ENCODE data around the gene FBLN1.
"Not testable (repeated sequence)": the region's sequence is repeated elsewhere in the genome, so short reads cannot be mapped to it uniquely, and the experiment has no call there.

Gene FBLN1

GRCh38 chr22:45502215-45503049 lies at the start of gene FBLN1:
Gene FBLN1, plus strand, starts transcription at chr22:45502883. Its CDS starts 103 bp downstream, at chr22:45502986.
- H3K4me3 Mint-ChIP-seq, result no peak within 1 kb of the TSS
- H3K36me3 Mint-ChIP-seq (ENCODE audit: low read depth), result no peaks in the 10 kb centered on the region
- no peak within 1 kb of the TSS for H3K27ac Mint-ChIP-seq
- peaks cover 57% of the 10 kb centered on the region for H3K27me3 Mint-ChIP-seq
- no peaks in the 10 kb centered on the region for H3K9me3 Mint-ChIP-seq
- peaks cover 8% of the 10 kb centered on the region for H3K4me1 Mint-ChIP-seq (ENCODE audit: low read depth)

GRCh38 chr22:45453764-45454163 lies 48.9 kb upstream of the FBLN1 start:
- no peaks in the 10 kb centered on the region for H3K27me3 Mint-ChIP-seq
- H3K4me1 Mint-ChIP-seq (ENCODE audit: low read depth), result no peaks in the 10 kb centered on the region
- H3K4me3 Mint-ChIP-seq, result no peak overlapping the region
- no peak overlapping the region for H3K27ac Mint-ChIP-seq
- no peaks in the 10 kb centered on the region for H3K9me3 Mint-ChIP-seq
- H3K36me3 Mint-ChIP-seq (ENCODE audit: low read depth), result no peaks in the 10 kb centered on the region

GRCh38 chr22:45454275-45454674 lies 48.4 kb upstream of the FBLN1 start:
- Mint-ChIP-seq H3K27me3 (no peaks in the 10 kb centered on the region), H3K4me1 (ENCODE audit: low read depth) (no peaks in the 10 kb centered on the region), H3K9me3 (no peaks in the 10 kb centered on the region), H3K36me3 (ENCODE audit: low read depth) (no peaks in the 10 kb centered on the region), H3K4me3 (no peak overlapping the region), H3K27ac (no peak overlapping the region)

GRCh38 chr22:45455212-45455611 lies 47.5 kb upstream of the FBLN1 start:
- no peaks in the 10 kb centered on the region for H3K36me3 Mint-ChIP-seq (ENCODE audit: low read depth)
- H3K27me3 Mint-ChIP-seq, result no peaks in the 10 kb centered on the region
- H3K4me3 Mint-ChIP-seq, result no peak overlapping the region
- no peak overlapping the region for H3K27ac Mint-ChIP-seq
- no peaks in the 10 kb centered on the region for H3K9me3 Mint-ChIP-seq
- no peaks in the 10 kb centered on the region for H3K4me1 Mint-ChIP-seq (ENCODE audit: low read depth)

- H3K4me1 Mint-ChIP-seq (ENCODE audit: low read depth), result no peaks in the 10 kb centered on the region
- H3K27ac Mint-ChIP-seq, result no peak overlapping the region
- no peak overlapping the region for H3K4me3 Mint-ChIP-seq
- H3K27me3 Mint-ChIP-seq, result no peaks in the 10 kb centered on the region
- H3K9me3 Mint-ChIP-seq, result no peaks in the 10 kb centered on the region
- no peaks in the 10 kb centered on the region for H3K36me3 Mint-ChIP-seq (ENCODE audit: low read depth)
Measured at GRCh38 chr22:45455621-45456020, 47.1 kb upstream of the FBLN1 start.

- Mint-ChIP-seq H3K27ac (no peak overlapping the region), H3K4me1 (ENCODE audit: low read depth) (no peaks in the 10 kb centered on the region), H3K27me3 (no peaks in the 10 kb centered on the region), H3K4me3 (no peak overlapping the region), H3K9me3 (no peaks in the 10 kb centered on the region), H3K36me3 (ENCODE audit: low read depth) (no peaks in the 10 kb centered on the region)
Measured at GRCh38 chr22:45456811-45457210, 45.9 kb upstream of the FBLN1 start.

- Mint-ChIP-seq H3K4me3 (no peak overlapping the region), H3K9me3 (no peaks in the 10 kb centered on the region), H3K27ac (no peak overlapping the region), H3K36me3 (ENCODE audit: low read depth) (no peaks in the 10 kb centered on the region), H3K4me1 (ENCODE audit: low read depth) (no peaks in the 10 kb centered on the region), H3K27me3 (no peaks in the 10 kb centered on the region)
Measured at GRCh38 chr22:45458532-45458931, 44.2 kb upstream of the FBLN1 start.

- H3K27ac Mint-ChIP-seq, result no peak overlapping the region
Measured at GRCh38 chr22:45459235-45459634, 43.4 kb upstream of the FBLN1 start.

GRCh38 chr22:45460288-45461109 lies 42.2 kb upstream of the FBLN1 start:
- no peak overlapping the region for H3K27ac Mint-ChIP-seq
- H3K36me3 Mint-ChIP-seq (ENCODE audit: low read depth), result no peaks in the 10 kb centered on the region
- H3K4me1 Mint-ChIP-seq (ENCODE audit: low read depth), result no peaks in the 10 kb centered on the region
- peaks cover 8% of the 10 kb centered on the region for H3K27me3 Mint-ChIP-seq
- H3K4me3 Mint-ChIP-seq, result no peak overlapping the region
- H3K9me3 Mint-ChIP-seq, result no peaks in the 10 kb centered on the region

More at GRCh38 chr22:45459235-45459634, 43.4 kb upstream of the FBLN1 start:
- Mint-ChIP-seq H3K36me3 (ENCODE audit: low read depth) (no peaks in the 10 kb centered on the region), H3K27me3 (peaks cover 1% of the 10 kb centered on the region), H3K4me1 (ENCODE audit: low read depth) (no peaks in the 10 kb centered on the region), H3K9me3 (no peaks in the 10 kb centered on the region), H3K4me3 (no peak overlapping the region)

- Mint-ChIP-seq H3K27ac (no peak overlapping the region), H3K27me3 (peaks cover 10% of the 10 kb centered on the region), H3K4me3 (no peak overlapping the region), H3K36me3 (ENCODE audit: low read depth) (no peaks in the 10 kb centered on the region), H3K4me1 (ENCODE audit: low read depth) (no peaks in the 10 kb centered on the region), H3K9me3 (no peaks in the 10 kb centered on the region)
Measured at GRCh38 chr22:45462034-45462655, 40.5 kb upstream of the FBLN1 start.

GRCh38 chr22:45463691-45464090 lies 39.0 kb upstream of the FBLN1 start:
- H3K27me3 Mint-ChIP-seq, result peaks cover 10% of the 10 kb centered on the region
- not testable (repeated sequence) for H3K4me3 Mint-ChIP-seq; H3K4me1 Mint-ChIP-seq (ENCODE audit: low read depth); H3K27ac Mint-ChIP-seq; H3K36me3 Mint-ChIP-seq (ENCODE audit: low read depth); H3K9me3 Mint-ChIP-seq

- Mint-ChIP-seq H3K9me3 (no peaks in the 10 kb centered on the region), H3K36me3 (ENCODE audit: low read depth) (no peaks in the 10 kb centered on the region), H3K4me3 (no peak overlapping the region), H3K4me1 (ENCODE audit: low read depth) (no peaks in the 10 kb centered on the region), H3K27me3 (peaks cover 10% of the 10 kb centered on the region), H3K27ac (no peak overlapping the region)
Measured at GRCh38 chr22:45465633-45466032, 37.0 kb upstream of the FBLN1 start.

GRCh38 chr22:45468872-45469271 lies 33.8 kb upstream of the FBLN1 start:
- H3K4me3 Mint-ChIP-seq, result no peak overlapping the region
- H3K36me3 Mint-ChIP-seq (ENCODE audit: low read depth), result no peaks in the 10 kb centered on the region
- peaks cover 10% of the 10 kb centered on the region for H3K27me3 Mint-ChIP-seq
- no peaks in the 10 kb centered on the region for H3K4me1 Mint-ChIP-seq (ENCODE audit: low read depth)
- no peak overlapping the region for H3K27ac Mint-ChIP-seq
- H3K9me3 Mint-ChIP-seq, result no peaks in the 10 kb centered on the region

- Mint-ChIP-seq H3K27ac (no peak overlapping the region), H3K27me3 (peaks cover 7% of the 10 kb centered on the region), H3K4me1 (ENCODE audit: low read depth) (no peaks in the 10 kb centered on the region), H3K36me3 (ENCODE audit: low read depth) (no peaks in the 10 kb centered on the region), H3K9me3 (no peaks in the 10 kb centered on the region), H3K4me3 (no peak overlapping the region)
Measured at GRCh38 chr22:45469281-45470073, 33.2 kb upstream of the FBLN1 start.
